Measurements from ENCODE around the gene PIANP.

The PIANP gene

DNA sequence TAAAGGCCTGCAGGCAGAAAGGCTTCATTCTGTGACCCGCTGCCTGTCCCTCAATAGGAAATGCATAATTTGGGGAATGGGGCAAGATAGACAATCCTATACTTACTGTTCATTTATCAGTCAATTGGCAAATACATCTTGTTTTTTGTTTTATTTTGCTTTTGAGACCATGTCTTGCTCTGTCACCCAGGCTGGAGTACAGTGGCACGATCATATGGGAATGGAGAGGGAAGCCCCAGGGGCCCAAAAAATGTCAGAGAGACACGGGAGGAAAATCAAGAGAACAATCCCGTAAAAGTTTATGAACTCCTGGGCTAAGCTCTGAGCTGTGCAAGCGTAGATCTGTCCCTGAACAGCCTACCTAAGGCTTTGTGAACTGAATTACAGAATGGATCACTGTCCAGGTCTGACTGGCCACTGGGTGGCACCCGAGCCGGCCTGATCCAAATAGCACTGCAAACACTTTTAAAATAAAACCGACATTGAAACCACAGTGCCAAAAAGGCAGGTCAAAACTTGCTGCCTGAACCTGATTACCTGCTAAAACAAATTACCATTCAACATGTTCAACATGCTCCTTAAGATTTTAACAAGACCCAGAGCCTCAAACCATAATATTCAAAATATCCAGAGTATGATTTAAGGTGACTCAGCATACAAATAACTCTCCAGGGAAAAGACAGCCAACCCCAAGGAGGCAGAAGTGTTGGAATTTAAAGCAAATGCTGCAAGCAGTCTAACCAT lies 35.0 kb upstream of the PIANP start:
- DNase-seq (ENCODE audit: low read depth): peak; percentile 53
- no peak overlapping the region for H3K4me3 ChIP-seq (ENCODE audit: low read depth, low read length)
- TF ChIP-seq, protein P1, sequence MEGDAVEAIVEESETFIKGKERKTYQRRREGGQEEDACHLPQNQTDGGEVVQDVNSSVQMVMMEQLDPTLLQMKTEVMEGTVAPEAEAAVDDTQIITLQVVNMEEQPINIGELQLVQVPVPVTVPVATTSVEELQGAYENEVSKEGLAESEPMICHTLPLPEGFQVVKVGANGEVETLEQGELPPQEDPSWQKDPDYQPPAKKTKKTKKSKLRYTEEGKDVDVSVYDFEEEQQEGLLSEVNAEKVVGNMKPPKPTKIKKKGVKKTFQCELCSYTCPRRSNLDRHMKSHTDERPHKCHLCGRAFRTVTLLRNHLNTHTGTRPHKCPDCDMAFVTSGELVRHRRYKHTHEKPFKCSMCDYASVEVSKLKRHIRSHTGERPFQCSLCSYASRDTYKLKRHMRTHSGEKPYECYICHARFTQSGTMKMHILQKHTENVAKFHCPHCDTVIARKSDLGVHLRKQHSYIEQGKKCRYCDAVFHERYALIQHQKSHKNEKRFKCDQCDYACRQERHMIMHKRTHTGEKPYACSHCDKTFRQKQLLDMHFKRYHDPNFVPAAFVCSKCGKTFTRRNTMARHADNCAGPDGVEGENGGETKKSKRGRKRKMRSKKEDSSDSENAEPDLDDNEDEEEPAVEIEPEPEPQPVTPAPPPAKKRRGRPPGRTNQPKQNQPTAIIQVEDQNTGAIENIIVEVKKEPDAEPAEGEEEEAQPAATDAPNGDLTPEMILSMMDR (IDR thresholded peaks at IDR 0.05; ENCODE audit: low read depth, low read length): peak; percentile 47
- TF ChIP-seq, protein P2, sequence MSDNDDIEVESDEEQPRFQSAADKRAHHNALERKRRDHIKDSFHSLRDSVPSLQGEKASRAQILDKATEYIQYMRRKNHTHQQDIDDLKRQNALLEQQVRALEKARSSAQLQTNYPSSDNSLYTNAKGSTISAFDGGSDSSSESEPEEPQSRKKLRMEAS (IDR thresholded peaks at IDR 0.05; ENCODE audit: low read depth, low read length): no peak

DNA sequence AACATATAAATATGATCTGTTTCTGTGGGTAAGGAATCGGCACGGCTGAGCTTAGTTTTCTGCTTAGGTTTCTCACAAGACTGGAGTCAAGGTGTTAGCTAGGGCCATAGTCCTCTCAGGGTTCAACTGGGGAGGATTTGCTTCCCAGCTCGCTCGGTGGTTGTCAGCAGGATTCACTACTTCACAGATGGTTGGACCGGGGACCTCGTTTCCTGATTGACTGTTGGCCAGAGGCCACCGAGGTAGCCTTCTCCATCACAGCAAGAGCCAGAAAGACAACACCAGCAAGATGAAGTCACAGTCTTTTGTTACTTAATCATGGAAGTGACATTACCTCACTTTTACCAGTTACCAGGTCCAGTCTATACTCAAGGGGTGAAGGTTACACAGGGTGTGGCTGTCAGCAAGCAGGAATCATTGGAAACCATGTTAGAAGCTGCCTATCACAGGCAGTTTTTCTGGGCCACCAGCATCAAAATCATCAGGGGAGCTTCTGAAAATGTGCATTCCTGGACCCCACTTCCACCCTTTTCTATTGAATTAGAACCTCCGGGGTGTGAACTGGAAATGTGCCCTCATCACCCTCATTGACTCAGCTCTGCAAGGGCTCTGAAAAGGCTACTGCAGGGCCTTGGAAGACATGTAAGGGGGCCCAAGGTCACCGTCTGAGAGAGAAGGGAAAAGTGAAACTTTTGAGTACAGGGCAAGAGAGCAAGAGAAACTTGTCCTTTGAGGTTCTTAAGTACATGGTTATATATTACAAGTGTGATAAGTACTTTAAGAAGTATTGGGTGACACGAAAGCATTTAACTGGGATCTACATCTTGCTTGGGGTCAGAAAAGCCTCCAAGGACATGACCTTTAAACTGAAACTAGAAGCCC lies 34.1 kb upstream of the PIANP start:
- no peak overlapping the region for H3K4me3 ChIP-seq (ENCODE audit: low read depth, low read length)
- no peak for DNase-seq (ENCODE audit: low read depth)
- TF ChIP-seq, protein P1 (IDR thresholded peaks at IDR 0.05; ENCODE audit: low read depth, low read length): no peak
- TF ChIP-seq, protein P2 (IDR thresholded peaks at IDR 0.05; ENCODE audit: low read depth, low read length): no peak
- TF ChIP-seq POLR2A (IDR thresholded peaks at IDR 0.05; ENCODE audit: extremely low read depth, insufficient read length): no peak
- TF ChIP-seq MYC (IDR thresholded peaks at IDR 0.05; ENCODE audit: low read depth, low read length): no peak

DNA sequence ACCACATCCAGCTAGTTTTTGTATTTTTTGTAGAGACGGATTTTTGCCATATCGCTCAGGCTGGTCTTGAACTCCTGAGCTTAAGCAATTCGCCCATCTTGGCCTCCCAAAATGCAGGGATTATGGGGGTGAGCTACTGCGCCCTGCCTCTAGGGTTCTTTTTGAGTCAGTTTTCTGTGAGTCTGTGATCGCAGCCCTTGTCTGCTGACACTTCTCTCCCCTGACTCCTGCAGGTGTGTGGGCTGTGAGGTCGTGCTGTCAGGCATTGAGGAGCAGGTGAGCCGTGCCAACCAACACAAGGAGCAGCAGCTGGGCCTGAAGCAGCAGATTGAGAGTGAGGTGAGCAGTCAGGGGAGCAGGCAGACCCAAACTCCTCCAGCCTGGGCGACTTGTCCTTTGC lies 29.6 kb upstream of the PIANP start:
- no peak for DNase-seq (ENCODE audit: low read depth)
- TF ChIP-seq POLR2A (IDR thresholded peaks at IDR 0.05; ENCODE audit: extremely low read depth, insufficient read length): no peak
- TF ChIP-seq, protein P2 (IDR thresholded peaks at IDR 0.05; ENCODE audit: low read depth, low read length): no peak
- TF ChIP-seq, protein P1 (IDR thresholded peaks at IDR 0.05; ENCODE audit: low read depth, low read length): no peak
- no peak for TF ChIP-seq MYC (IDR thresholded peaks at IDR 0.05; ENCODE audit: low read depth, low read length)
- H3K4me3 ChIP-seq (ENCODE audit: low read depth, low read length): no peak overlapping the region

DNA sequence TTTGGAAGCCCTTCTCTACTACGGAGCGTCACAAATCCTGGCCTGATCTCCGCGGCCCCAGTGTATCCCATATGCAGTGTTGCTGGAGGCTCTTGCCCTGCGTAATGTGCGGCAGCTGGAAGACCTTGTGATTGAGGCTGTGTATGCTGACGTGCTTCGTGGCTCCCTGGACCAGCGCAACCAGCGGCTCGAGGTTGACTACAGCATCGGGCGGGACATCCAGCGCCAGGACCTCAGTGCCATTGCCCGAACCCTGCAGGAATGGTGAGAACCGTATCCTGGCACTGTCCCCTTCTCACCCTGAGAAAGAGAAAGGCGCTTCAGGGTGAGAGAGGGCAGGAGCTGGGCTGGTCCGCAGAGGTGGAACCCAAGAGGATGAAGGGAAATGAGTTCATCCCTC lies 28.6 kb upstream of the PIANP start:
- DNase-seq (ENCODE audit: low read depth): no peak
- H3K4me3 ChIP-seq (ENCODE audit: low read depth, low read length): no peak overlapping the region
- TF ChIP-seq MYC (IDR thresholded peaks at IDR 0.05; ENCODE audit: low read depth, low read length): no peak
- TF ChIP-seq, protein P2 (IDR thresholded peaks at IDR 0.05; ENCODE audit: low read depth, low read length): no peak
- no peak for TF ChIP-seq POLR2A (IDR thresholded peaks at IDR 0.05; ENCODE audit: extremely low read depth, insufficient read length)
- TF ChIP-seq, protein P1 (IDR thresholded peaks at IDR 0.05; ENCODE audit: low read depth, low read length): no peak

DNA sequence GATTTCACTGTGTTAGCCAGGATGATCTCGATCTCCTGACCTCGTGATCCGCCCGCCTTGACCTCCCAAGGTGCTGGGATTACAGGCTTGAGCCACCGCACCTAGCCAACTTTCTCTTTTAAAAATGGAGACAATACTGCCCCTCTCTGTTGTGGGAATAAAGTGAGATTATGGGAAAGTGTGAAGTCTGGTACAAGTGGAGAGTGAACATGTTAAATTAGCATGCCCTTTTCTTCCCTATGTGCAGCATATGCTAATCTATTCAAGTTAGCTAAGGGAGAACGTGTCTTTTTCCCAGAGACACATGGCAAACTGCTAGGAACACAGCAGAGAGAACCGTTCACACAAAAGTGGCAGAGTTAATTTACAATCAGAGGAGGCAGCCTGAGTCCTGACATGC lies 24.7 kb upstream of the PIANP start:
- TF ChIP-seq, protein P2 (IDR thresholded peaks at IDR 0.05; ENCODE audit: low read depth, low read length): no peak
- TF ChIP-seq, protein P1 (IDR thresholded peaks at IDR 0.05; ENCODE audit: low read depth, low read length): no peak
- no peak for TF ChIP-seq POLR2A (IDR thresholded peaks at IDR 0.05; ENCODE audit: extremely low read depth, insufficient read length)
- no peak overlapping the region for H3K4me3 ChIP-seq (ENCODE audit: low read depth, low read length)
- DNase-seq (ENCODE audit: low read depth): no peak
